Activated effector memory CD4-positive, alpha-beta T cell treated with anti-CD3 and anti-CD28 coated beads, Interleukin-2, amount 50 U/mL, for 16 hours (primary cell): Measurements from ENCODE around the gene EME1.
"Not testable (repeated sequence)": the region's sequence is repeated elsewhere in the genome, so short reads cannot be mapped to it uniquely, and the experiment has no call there.

Experiments used
- DNase-seq: peaks from one replicate; pipeline ENCODE4 v3.0.0-alpha.2; 2020

EME1 gene

DNA sequence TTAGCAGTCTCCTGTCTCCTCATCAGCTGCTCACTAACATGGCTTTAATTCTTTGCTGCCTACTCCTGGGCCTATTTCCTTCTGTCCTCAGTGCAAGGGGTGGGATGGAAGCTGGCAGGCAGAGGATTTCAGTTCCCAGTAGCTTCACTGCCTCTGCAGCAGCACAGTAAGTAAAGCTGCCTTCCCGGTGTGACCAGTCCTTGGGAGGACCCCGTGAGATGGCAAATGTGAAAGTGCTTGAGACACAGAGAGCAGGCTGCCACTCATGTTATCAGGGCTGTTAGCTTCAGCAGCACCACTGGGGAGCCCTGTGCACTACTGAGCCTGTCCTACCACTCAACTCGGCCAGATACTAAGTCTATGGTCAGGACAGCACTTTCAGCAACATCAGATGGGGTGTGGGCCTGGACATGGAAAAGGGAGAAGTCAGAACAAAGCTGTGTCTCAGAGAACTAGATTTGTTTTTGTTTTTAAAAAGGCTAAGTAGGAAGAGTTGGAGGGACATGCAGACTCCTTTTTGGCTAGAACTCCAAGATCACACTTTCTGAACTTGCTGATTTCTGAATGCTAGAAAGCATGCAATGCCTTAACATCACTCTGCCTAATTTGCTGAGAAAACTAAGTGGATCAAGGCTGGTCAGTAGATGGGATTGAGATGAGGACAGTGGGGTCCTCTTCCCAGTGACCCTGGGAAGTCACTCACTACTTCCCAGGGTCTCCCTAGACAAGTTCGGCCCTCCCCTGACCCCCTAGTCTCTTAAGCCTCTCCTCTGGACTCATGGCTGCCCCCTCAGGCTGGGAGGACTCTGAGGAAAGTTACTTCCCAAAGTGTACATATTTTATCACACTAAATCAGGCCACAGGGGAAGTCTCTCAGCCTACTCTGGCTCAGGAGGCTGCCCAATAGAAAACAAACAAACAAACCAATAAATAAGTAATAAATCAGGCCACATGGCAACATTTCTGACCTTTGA is 54.1 kb downstream of the EME1 start:
- DNase-seq, result peak; percentile 65

DNA sequence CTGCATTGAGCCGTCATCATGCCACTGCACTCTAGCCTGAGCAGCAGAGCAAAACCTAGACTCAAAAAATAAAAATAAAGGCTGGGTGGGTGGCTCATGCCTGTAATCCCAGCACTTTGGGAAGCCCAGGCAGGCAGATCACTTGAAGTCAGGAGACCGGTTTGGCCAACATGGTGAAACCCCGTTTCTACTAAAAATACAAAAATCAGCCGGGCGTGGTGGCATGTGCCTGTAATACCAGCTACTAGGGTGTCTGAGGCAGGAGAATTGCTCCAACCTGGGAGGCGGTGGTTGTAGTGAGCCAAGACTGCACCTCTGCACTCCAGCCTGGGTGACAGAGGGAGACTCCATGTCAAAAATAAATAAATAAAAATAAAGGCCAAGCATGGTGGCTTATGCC is 55.1 kb downstream of the EME1 start:
- not testable (repeated sequence) for DNase-seq

DNA sequence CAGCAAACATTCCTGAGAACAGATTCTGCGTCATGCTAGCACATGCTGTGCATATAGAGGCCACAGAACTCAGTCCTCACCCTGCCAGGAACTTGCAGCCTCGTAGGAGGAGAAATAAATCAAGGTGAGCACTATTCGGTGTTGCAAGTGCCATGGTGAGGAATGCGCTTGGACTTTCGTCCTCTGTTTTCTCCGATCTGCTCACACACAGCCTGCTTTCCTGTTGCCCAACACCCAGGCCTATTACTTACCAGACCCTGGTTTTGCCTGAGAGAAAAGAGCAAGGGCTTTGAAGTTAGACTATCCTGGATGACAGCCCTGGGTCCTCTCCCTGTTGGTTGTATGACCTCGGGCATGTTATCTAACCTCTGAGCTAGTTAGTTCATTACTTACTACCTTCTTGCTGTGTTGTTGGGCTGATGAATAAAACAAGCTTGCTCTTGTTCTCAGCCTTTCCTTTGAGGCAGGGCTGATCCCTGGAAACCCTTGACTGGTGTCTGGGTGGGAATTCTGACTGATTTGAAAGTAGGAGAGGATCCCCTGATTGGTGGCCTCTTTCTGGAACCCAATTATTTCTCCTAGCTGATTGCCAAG is 55.9 kb downstream of the EME1 start:
- DNase-seq, result no peak

DNA sequence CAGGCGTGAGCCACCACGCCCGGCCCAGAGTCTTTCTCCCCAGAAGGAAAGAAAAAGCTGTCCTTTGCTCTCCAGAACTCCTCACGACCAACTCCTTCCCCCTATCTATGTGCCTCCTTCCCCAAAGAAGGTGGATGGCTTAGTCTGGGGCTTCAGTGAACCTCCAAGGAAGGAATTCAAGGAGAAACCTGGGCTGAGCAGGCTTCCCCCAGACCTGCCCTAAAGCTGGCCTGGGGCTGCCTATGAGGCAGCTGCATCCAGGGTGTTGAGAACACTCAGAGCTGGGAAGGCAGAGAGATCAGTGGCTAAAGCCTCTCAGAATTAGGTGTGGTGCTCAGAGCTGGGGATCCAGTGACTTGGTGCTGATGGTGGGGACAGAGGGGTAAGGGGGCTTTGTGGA is 56.8 kb downstream of the EME1 start:
- DNase-seq, result no peak
